ENCODE measurements around the gene BNIP3.

BNIP3 gene

GRCh38 chr10:131981429-131982184 is at the start of gene BNIP3:
TSS of gene BNIP3 (minus strand) at chr10:131981923. CDS start at chr10:131981806, 117 bp downstream.
- no peaks in the 10 kb centered on the region for H3K9me3 ChIP-seq (ENCODE audit: control insufficient read depth, insufficient read depth, low read length)
- no peaks in the 10 kb centered on the region for H3K36me3 ChIP-seq (ENCODE audit: control insufficient read depth, insufficient read depth, low read length)
- no peak within 1 kb of the TSS for H3K9ac ChIP-seq (ENCODE audit: low read depth, low read length)
- peak within 1 kb of the TSS; percentile 70 for H3K4me3 ChIP-seq (ENCODE audit: low read depth, low read length)
- H3K4me1 ChIP-seq (ENCODE audit: control insufficient read depth, insufficient read depth, low read length), result peaks cover 20% of the 10 kb centered on the region
- peaks cover 18% of the 10 kb centered on the region for H3K27me3 ChIP-seq (ENCODE audit: control insufficient read depth, insufficient read depth, low read length)

GRCh38 chr10:132030898-132031463 is 49.3 kb upstream of the BNIP3 start:
- Histone ChIP-seq H3K4me3 (ENCODE audit: low read depth, low read length) (no peak overlapping the region), H3K4me1 (ENCODE audit: control insufficient read depth, insufficient read depth, low read length) (no peaks in the 10 kb centered on the region), H3K9ac (ENCODE audit: low read depth, low read length) (no peak overlapping the region), H3K36me3 (ENCODE audit: control insufficient read depth, insufficient read depth, low read length) (no peaks in the 10 kb centered on the region), H3K9me3 (ENCODE audit: control insufficient read depth, insufficient read depth, low read length) (no peaks in the 10 kb centered on the region), H3K27me3 (ENCODE audit: control insufficient read depth, insufficient read depth, low read length) (peaks cover 25% of the 10 kb centered on the region)

GRCh38 chr10:132028706-132029105 is 47.0 kb upstream of the BNIP3 start:
- peaks cover 8% of the 10 kb centered on the region for H3K27me3 ChIP-seq (ENCODE audit: control insufficient read depth, insufficient read depth, low read length)
- no peak overlapping the region for H3K9ac ChIP-seq (ENCODE audit: low read depth, low read length)
- no peaks in the 10 kb centered on the region for H3K9me3 ChIP-seq (ENCODE audit: control insufficient read depth, insufficient read depth, low read length)
- no peak overlapping the region for H3K4me3 ChIP-seq (ENCODE audit: low read depth, low read length)
- no peaks in the 10 kb centered on the region for H3K4me1 ChIP-seq (ENCODE audit: control insufficient read depth, insufficient read depth, low read length)
- no peaks in the 10 kb centered on the region for H3K36me3 ChIP-seq (ENCODE audit: control insufficient read depth, insufficient read depth, low read length)

GRCh38 chr10:132027423-132027983 is 45.8 kb upstream of the BNIP3 start:
- no peak overlapping the region for H3K4me3 ChIP-seq (ENCODE audit: low read depth, low read length)
- peaks cover 3% of the 10 kb centered on the region for H3K4me1 ChIP-seq (ENCODE audit: control insufficient read depth, insufficient read depth, low read length)
- H3K27me3 ChIP-seq (ENCODE audit: control insufficient read depth, insufficient read depth, low read length), result peaks cover 11% of the 10 kb centered on the region
- H3K9me3 ChIP-seq (ENCODE audit: control insufficient read depth, insufficient read depth, low read length), result no peaks in the 10 kb centered on the region
- no peaks in the 10 kb centered on the region for H3K36me3 ChIP-seq (ENCODE audit: control insufficient read depth, insufficient read depth, low read length)
- no peak overlapping the region for H3K9ac ChIP-seq (ENCODE audit: low read depth, low read length)

- Histone ChIP-seq H3K27me3 (ENCODE audit: control insufficient read depth, insufficient read depth, low read length) (peaks cover 11% of the 10 kb centered on the region), H3K4me3 (ENCODE audit: low read depth, low read length) (peak overlapping the region; percentile 14), H3K36me3 (ENCODE audit: control insufficient read depth, insufficient read depth, low read length) (no peaks in the 10 kb centered on the region), H3K4me1 (ENCODE audit: control insufficient read depth, insufficient read depth, low read length) (peaks cover 3% of the 10 kb centered on the region), H3K9ac (ENCODE audit: low read depth, low read length) (no peak overlapping the region), H3K9me3 (ENCODE audit: control insufficient read depth, insufficient read depth, low read length) (no peaks in the 10 kb centered on the region)
Measured at GRCh38 chr10:132023092-132023811, 41.5 kb upstream of the BNIP3 start.

GRCh38 chr10:132022241-132022640 is 40.5 kb upstream of the BNIP3 start:
- no peak overlapping the region for H3K9ac ChIP-seq (ENCODE audit: low read depth, low read length)
- no peaks in the 10 kb centered on the region for H3K9me3 ChIP-seq (ENCODE audit: control insufficient read depth, insufficient read depth, low read length)
- peaks cover 3% of the 10 kb centered on the region for H3K4me1 ChIP-seq (ENCODE audit: control insufficient read depth, insufficient read depth, low read length)
- peaks cover 11% of the 10 kb centered on the region for H3K27me3 ChIP-seq (ENCODE audit: control insufficient read depth, insufficient read depth, low read length)
- H3K36me3 ChIP-seq (ENCODE audit: control insufficient read depth, insufficient read depth, low read length), result no peaks in the 10 kb centered on the region
- no peak overlapping the region for H3K4me3 ChIP-seq (ENCODE audit: low read depth, low read length)

GRCh38 chr10:132021504-132022143 is 39.9 kb upstream of the BNIP3 start:
- H3K4me1 ChIP-seq (ENCODE audit: control insufficient read depth, insufficient read depth, low read length), result peaks cover 3% of the 10 kb centered on the region
- H3K4me3 ChIP-seq (ENCODE audit: low read depth, low read length), result no peak overlapping the region
- H3K9ac ChIP-seq (ENCODE audit: low read depth, low read length), result no peak overlapping the region
- H3K36me3 ChIP-seq (ENCODE audit: control insufficient read depth, insufficient read depth, low read length), result no peaks in the 10 kb centered on the region
- no peaks in the 10 kb centered on the region for H3K9me3 ChIP-seq (ENCODE audit: control insufficient read depth, insufficient read depth, low read length)
- peaks cover 11% of the 10 kb centered on the region for H3K27me3 ChIP-seq (ENCODE audit: control insufficient read depth, insufficient read depth, low read length)

GRCh38 chr10:132021046-132021445 is 39.3 kb upstream of the BNIP3 start:
- H3K4me3 ChIP-seq (ENCODE audit: low read depth, low read length), result no peak overlapping the region
- no peaks in the 10 kb centered on the region for H3K36me3 ChIP-seq (ENCODE audit: control insufficient read depth, insufficient read depth, low read length)
- H3K27me3 ChIP-seq (ENCODE audit: control insufficient read depth, insufficient read depth, low read length), result peaks cover 11% of the 10 kb centered on the region
- H3K9me3 ChIP-seq (ENCODE audit: control insufficient read depth, insufficient read depth, low read length), result no peaks in the 10 kb centered on the region
- H3K9ac ChIP-seq (ENCODE audit: low read depth, low read length), result no peak overlapping the region
- peaks cover 3% of the 10 kb centered on the region for H3K4me1 ChIP-seq (ENCODE audit: control insufficient read depth, insufficient read depth, low read length)

GRCh38 chr10:132020456-132020855 is 38.7 kb upstream of the BNIP3 start:
- H3K4me1 ChIP-seq (ENCODE audit: control insufficient read depth, insufficient read depth, low read length), result peaks cover 3% of the 10 kb centered on the region
- H3K4me3 ChIP-seq (ENCODE audit: low read depth, low read length), result no peak overlapping the region
- no peaks in the 10 kb centered on the region for H3K36me3 ChIP-seq (ENCODE audit: control insufficient read depth, insufficient read depth, low read length)
- H3K9ac ChIP-seq (ENCODE audit: low read depth, low read length), result no peak overlapping the region
- H3K27me3 ChIP-seq (ENCODE audit: control insufficient read depth, insufficient read depth, low read length), result peaks cover 11% of the 10 kb centered on the region
- no peaks in the 10 kb centered on the region for H3K9me3 ChIP-seq (ENCODE audit: control insufficient read depth, insufficient read depth, low read length)

GRCh38 chr10:132019366-132019765 is 37.6 kb upstream of the BNIP3 start:
- no peaks in the 10 kb centered on the region for H3K36me3 ChIP-seq (ENCODE audit: control insufficient read depth, insufficient read depth, low read length)
- H3K9me3 ChIP-seq (ENCODE audit: control insufficient read depth, insufficient read depth, low read length), result no peaks in the 10 kb centered on the region
- peaks cover 3% of the 10 kb centered on the region for H3K4me1 ChIP-seq (ENCODE audit: control insufficient read depth, insufficient read depth, low read length)
- H3K4me3 ChIP-seq (ENCODE audit: low read depth, low read length), result no peak overlapping the region
- H3K27me3 ChIP-seq (ENCODE audit: control insufficient read depth, insufficient read depth, low read length), result peaks cover 11% of the 10 kb centered on the region
- H3K9ac ChIP-seq (ENCODE audit: low read depth, low read length), result no peak overlapping the region

GRCh38 chr10:132018446-132018845 is 36.7 kb upstream of the BNIP3 start:
- Histone ChIP-seq H3K4me1 (ENCODE audit: control insufficient read depth, insufficient read depth, low read length) (peaks cover 3% of the 10 kb centered on the region), H3K36me3 (ENCODE audit: control insufficient read depth, insufficient read depth, low read length) (no peaks in the 10 kb centered on the region), H3K9ac (ENCODE audit: low read depth, low read length) (no peak overlapping the region), H3K27me3 (ENCODE audit: control insufficient read depth, insufficient read depth, low read length) (peaks cover 3% of the 10 kb centered on the region), H3K9me3 (ENCODE audit: control insufficient read depth, insufficient read depth, low read length) (no peaks in the 10 kb centered on the region), H3K4me3 (ENCODE audit: low read depth, low read length) (no peak overlapping the region)

Data from iPS-15b (cell line).